PFSK-1 (cell line): Measurements from ENCODE around the gene PRKAG2.

Experiments used
- FOXP2 ChIP-seq: optimal IDR thresholded peaks from 2 replicates; pipeline ENCODE3; 2011; ENCODE audit warnings: borderline replicate concordance, control low read depth, inconsistent platforms; ENCODE audit not compliant: insufficient read depth; ENCODE audit errors: extremely low read length, extremely low read depth
- POLR2AphosphoS5 ChIP-seq: IDR thresholded peaks from 2 replicates; pipeline ENCODE4 v1.6.1; 2012; ENCODE audit warnings: low read depth, mild to moderate bottlenecking, control low read depth, low read length, moderate library complexity

GRCh38 chr7:151790095-151790829, 86.7 kb downstream of the PRKAG2 start:
- TF ChIP-seq POLR2AphosphoS5 = no peak
- TF ChIP-seq FOXP2 = no peak
